ENCODE data around the gene NYAP1. TPM values are rescaled to one million over a fixed set of nuclear protein-coding genes. Genes with fewer than 3 reads are reported as not detected.

NYAP1 gene
- total RNA-seq (2021; fragmentation: NEBNext Ultra II Directional; extraction: Animal tissue kit (Norgen Biotek cat#: 25700)), result 4.5 and 4.6 TPM in 2 replicates
- polyA plus RNA-seq (2011; rRNA removed), result 1.9 and 5.0 TPM in 2 replicates
- 3.9 TPM for polyA plus RNA-seq (2011; cell fraction: cytosol; rRNA removed)
- 5.5 TPM for polyA plus RNA-seq (2011; cell fraction: nucleus; rRNA removed)
- polyA plus RNA-seq (2012, experiment 1 of 2), result 2.7 to 4.5 TPM (median 3.8 TPM) in 4 replicates
- polyA plus RNA-seq (2012, experiment 2 of 2), result 2.0 TPM
- 2.5 TPM for polyA plus RNA-seq (2013, experiment 1 of 2)
- 2.2 TPM for polyA plus RNA-seq (2013, experiment 2 of 2)
- polyA minus RNA-seq (2011; rRNA and poly(A)+ RNA removed), result 0.37 and 0.41 TPM in 2 replicates
- 3.1 TPM for polyA minus RNA-seq (2011; cell fraction: cytosol; rRNA and poly(A)+ RNA removed)
- polyA minus RNA-seq (2011; cell fraction: nucleus; rRNA and poly(A)+ RNA removed), result 2.9 TPM
- long read RNA-seq, experiment 1, result 0 reads
- long read RNA-seq, experiment 2, result 0 reads

DNA sequence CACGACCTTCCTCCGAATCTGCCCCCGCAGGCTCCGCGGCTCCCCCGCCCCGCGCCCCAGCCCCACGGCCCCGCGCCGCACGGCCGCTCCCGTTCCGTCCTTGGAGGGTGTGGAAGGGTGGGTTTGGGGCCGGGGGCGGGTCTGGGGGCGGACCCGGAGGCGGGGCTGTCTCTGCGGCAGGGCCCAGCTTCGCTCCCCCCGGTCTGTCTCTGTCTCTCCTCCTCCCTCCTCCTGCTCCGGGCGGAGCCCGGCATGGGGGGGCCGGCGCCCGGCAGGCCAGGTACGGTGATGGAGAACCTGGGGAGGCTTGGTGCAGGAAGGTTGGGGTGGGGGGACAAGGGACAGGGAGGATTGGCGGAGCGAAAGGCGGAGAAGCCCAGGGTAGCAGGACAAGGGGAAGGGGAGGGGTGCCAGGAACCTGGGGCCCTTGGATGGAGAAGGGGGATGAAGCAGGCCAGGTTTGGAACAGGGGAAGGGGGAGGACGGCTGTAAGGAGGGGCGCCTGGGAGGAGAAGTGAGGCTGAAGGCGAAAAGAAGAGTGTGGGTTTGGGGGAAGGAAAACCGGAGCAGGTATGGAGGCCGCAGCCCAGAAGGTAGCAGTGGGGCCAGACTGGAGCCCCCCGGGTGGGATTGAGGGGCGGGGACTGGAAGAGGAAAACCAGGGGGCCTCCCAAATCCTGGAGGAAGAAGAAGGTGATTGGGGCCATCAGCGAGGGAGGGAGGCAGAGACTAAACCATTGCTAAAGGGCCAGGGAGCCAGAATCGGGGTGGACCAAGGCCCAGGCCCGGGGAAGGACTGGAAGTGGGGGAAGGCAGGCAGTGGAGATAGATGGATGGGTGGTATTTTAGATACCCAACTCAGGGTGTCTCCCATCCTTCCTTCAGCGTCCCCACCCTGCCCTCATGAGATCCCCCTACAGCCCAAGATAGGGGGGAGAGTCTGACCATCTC, at the start of gene NYAP1:
TSS of gene NYAP1 (plus strand) at position 206 of the 951 bp plus-strand sequence. CDS start 1,385 bp downstream, outside the sequence.
- POLR2A ChIA-PET (ENCODE audit: partially characterized antibody), result interaction anchor here (0.6 to 1.7 kb wide), 3 partner anchors 9 to 119 kb away, joined by 3 to 5 read pairs (median 4); no protein-coding TSS in a partner anchor
- 14% methylated on average over 13 of the region's 45 CpGs; no CpG with 5 or more reads in 1 of the 2 experiments for WGBS, 2 experiments (ENCODE audit: extremely low coverage in 1 of 2, insufficient coverage in 1 of 2, insufficient read length in 1 of 2, insufficient replicate concordance in 2 of 2, low coverage in 1 of 2, low lambda C conversion rate in 2 of 2, missing lambda C conversion rate in 1 of 2)
- Histone ChIP-seq H4K91ac (replicated peaks; ENCODE audit: insufficient read length, low read length) (peak within 1 kb of the TSS; percentile 39), H3K14ac (ENCODE audit: insufficient read length) (no peak within 1 kb of the TSS), H3K23ac (ENCODE audit: insufficient read length) (no peak within 1 kb of the TSS), H3K27ac (ENCODE audit: low read depth, low read length) (no peak within 1 kb of the TSS), H3K56ac (replicated peaks; ENCODE audit: insufficient read length, low read depth, low read length) (no peak within 1 kb of the TSS), H3K36me3 (ENCODE audit: control insufficient read depth in 2 of 4, insufficient read depth in 4 of 4, low read length in 3 of 4) (peaks cover 0 to 9% (median 0%) of the 10 kb centered on the region in 4 experiments; a peak in 2 of 8 replicates), H2BK120ac (replicated peaks; ENCODE audit: low read depth, low read length) (no peak within 1 kb of the TSS), H3K4me1 (replicated peaks in 1 of 4; ENCODE audit: control insufficient read depth in 3 of 4, insufficient read depth in 4 of 4, low read length in 3 of 4) (peaks cover 0 to 10% (median 6%) of the 10 kb centered on the region in 4 experiments; a peak in 5 of 7 replicates), H3K18ac (ENCODE audit: extremely low read depth, low read length) (peak within 1 kb of the TSS; percentile 83), H2AK5ac (ENCODE audit: low read depth, low read length) (no peak within 1 kb of the TSS), H2AFZ (ENCODE audit: low read length) (0 out of 2 replicates have a peak within 1 kb of the TSS, but pooled peaks have one; percentile 1), H2BK12ac (ENCODE audit: low read depth, low read length) (no peak within 1 kb of the TSS), H2BK15ac (ENCODE audit: low read length) (0 out of 2 replicates have a peak within 1 kb of the TSS, but pooled peaks have one; percentile 25), H3K79me1 (ENCODE audit: low read depth, low read length) (no peaks in the 10 kb centered on the region), H4K5ac (ENCODE audit: insufficient read length, low read depth, low read length) (peak within 1 kb of the TSS; percentile 18), H3K9ac (replicated peaks in 1 of 4; ENCODE audit: extremely low read depth in 1 of 4, low read depth in 3 of 4, low read length in 3 of 4) (peak within 1 kb of the TSS in 2 of 4 experiments; percentile 20 to 51; a peak in 5 of 7 replicates), H3K4ac (replicated peaks; ENCODE audit: insufficient read length, low read depth, low read length) (peak within 1 kb of the TSS; percentile 69), H3K23me2 (ENCODE audit: low read depth, low read length) (peaks cover 8% of the 10 kb centered on the region; the same call in 1 of the 2 replicates), H3K4me2 (ENCODE audit: insufficient read depth in 1 of 2, low read depth in 2 of 2, low read length in 2 of 2) (peak within 1 kb of the TSS; percentile 82 to 84), H3K4me3 (ENCODE audit: extremely low read depth in 1 of 4, insufficient read depth in 2 of 4, low read depth in 3 of 4, low read length in 4 of 4) (peak within 1 kb of the TSS; percentile 68 to 80 (median 72)), H2BK20ac (ENCODE audit: low read length) (0 out of 2 replicates have a peak within 1 kb of the TSS, but pooled peaks have one; percentile 6), H2BK5ac (ENCODE audit: low read depth, low read length) (no peak within 1 kb of the TSS; the same call in 1 of the 2 replicates), H3K27me3 (replicated peaks in 1 of 4; ENCODE audit: control insufficient read depth in 3 of 4, extremely low read depth in 1 of 4, insufficient read depth in 3 of 4, low read length in 3 of 4) (no peaks in the 10 kb centered on the region), H3K79me2 (ENCODE audit: control insufficient read depth in 1 of 2, insufficient read depth in 2 of 2, low read length in 2 of 2) (no peaks in the 10 kb centered on the region; a peak in 1 of 4 replicates), H3K9me3 (ENCODE audit: insufficient read depth in 2 of 2, low read depth in 1 of 2, low read length in 1 of 2) (no peaks in the 10 kb centered on the region), H4K8ac (ENCODE audit: extremely low read depth, insufficient read depth, low read length) (peak within 1 kb of the TSS; percentile 31; the same call in 1 of the 2 replicates), H4K20me1 (replicated peaks in 1 of 2; ENCODE audit: control insufficient read depth in 1 of 2, insufficient read depth in 2 of 2, low read length in 2 of 2) (peaks cover 0 to under 1% of the 10 kb centered on the region in 2 experiments)
- CTCF ChIA-PET (ENCODE audit: partially characterized antibody), result interaction anchor here (1.0 to 11.3 kb wide), 11 partner anchors 9 to 85 kb away, joined by 3 to 152 read pairs (median 6); partner anchors contain the start of gene SPACDR
- DNase-seq (ENCODE audit: low read depth in 1 of 2, low spot score in 2 of 2) (peak in 1 of 2 experiments; percentile 85), FAIRE-seq (no peak)
- TF ChIP-seq RNF2 (IDR thresholded peaks at IDR 0.05; ENCODE audit: borderline replicate concordance, low read depth, low read length, missing control alignments, poor library complexity, severe bottlenecking), result no peak
- TF ChIP-seq MAFK (IDR thresholded peaks at IDR 0.05; ENCODE audit: low read depth, low read length), result no peak
- TF ChIP-seq KDM4A (IDR thresholded peaks at IDR 0.05; ENCODE audit: low read depth, low read length, severe bottlenecking), result peak; percentile 47
- no peak for TF ChIP-seq SP2 (IDR thresholded peaks at IDR 0.05; ENCODE audit: low read length)
- TF ChIP-seq, protein P1, sequence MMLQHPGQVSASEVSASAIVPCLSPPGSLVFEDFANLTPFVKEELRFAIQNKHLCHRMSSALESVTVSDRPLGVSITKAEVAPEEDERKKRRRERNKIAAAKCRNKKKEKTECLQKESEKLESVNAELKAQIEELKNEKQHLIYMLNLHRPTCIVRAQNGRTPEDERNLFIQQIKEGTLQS (IDR thresholded peaks at IDR 0.05; ENCODE audit: insufficient read depth, low read depth, low read length), result no peak
- no peak for TF ChIP-seq SRF (IDR thresholded peaks at IDR 0.05; ENCODE audit: low read depth, low read length)

Data from H1 (cell line).